ENCODE results near the gene CHRM1. TPM values are rescaled to one million over a fixed set of nuclear protein-coding genes. Genes with fewer than 3 reads are reported as not detected.

Gene CHRM1
- total RNA-seq = not detected
- polyA plus RNA-seq = 0.05 TPM
- long read RNA-seq, donor 1 = 0 reads
- long read RNA-seq, donor 2 = 0 reads
- long read RNA-seq, donor 3 = 0 reads
- long read RNA-seq, donor 4 = 0 reads
- long read RNA-seq, donor 5 = 0 reads
- long read RNA-seq, donor 6 = 0 reads
- long read RNA-seq, donor 7 = 0 reads
- long read RNA-seq, donor 8 = 0 reads
- long read RNA-seq, donor 9 = 0 reads
- long read RNA-seq, donor 10 = 0 reads

GRCh38 chr11:62921201-62921572 is at the start of gene CHRM1:
CHRM1 (minus strand) TSS chr11:62921363; CDS start chr11:62911100, 10,263 bp downstream.
- H3K36me3 ChIP-seq (ENCODE audit: control insufficient read depth in 2 of 2, insufficient read depth in 2 of 2, low read length in 1 of 2) = no peaks in the 10 kb centered on the region
- WGBS = 53% methylated on average over 9 of the region's 9 CpGs
- DNase-seq (ENCODE audit: low read depth in 6 of 9, low spot score in 9 of 9) = no peak
- no peak within 1 kb of the TSS for H3K4me3 ChIP-seq (ENCODE audit: low read length in 2 of 2)
- H3K9me3 ChIP-seq (ENCODE audit: control insufficient read depth in 2 of 2, insufficient read depth in 1 of 2, low read length in 1 of 2) = no peaks in the 10 kb centered on the region
- H3K4me1 ChIP-seq (ENCODE audit: control insufficient read depth in 2 of 2, insufficient read depth in 2 of 2, low read length in 2 of 2) = peaks cover 3 to 9% of the 10 kb centered on the region in 2 donors
- no peak within 1 kb of the TSS for H3K27ac ChIP-seq (ENCODE audit: low read depth in 1 of 2, low read length in 1 of 2)
- H3K27me3 ChIP-seq (ENCODE audit: control insufficient read depth in 2 of 2, insufficient read depth in 1 of 2, low read length in 1 of 2) = peaks cover 33 to 85% of the 10 kb centered on the region in 2 donors

- Histone ChIP-seq H3K9me3 (ENCODE audit: control insufficient read depth in 2 of 2, insufficient read depth in 1 of 2, low read length in 1 of 2) (no peaks in the 10 kb centered on the region), H3K36me3 (ENCODE audit: control insufficient read depth in 2 of 2, insufficient read depth in 2 of 2, low read length in 1 of 2) (no peaks in the 10 kb centered on the region), H3K27me3 (ENCODE audit: control insufficient read depth in 2 of 2, insufficient read depth in 1 of 2, low read length in 1 of 2) (peaks cover 0 to 3% of the 10 kb centered on the region in 2 donors), H3K4me1 (ENCODE audit: control insufficient read depth in 2 of 2, insufficient read depth in 2 of 2, low read length in 2 of 2) (no peaks in the 10 kb centered on the region), H3K27ac (ENCODE audit: low read depth in 1 of 2, low read length in 1 of 2) (no peak overlapping the region), H3K4me3 (ENCODE audit: low read length in 2 of 2) (no peak overlapping the region)
- no peak for DNase-seq (ENCODE audit: low read depth in 6 of 9, low spot score in 9 of 9)
- 78% methylated on average over 2 of the region's 2 CpGs for WGBS
Measured at GRCh38 chr11:62965574-62965973, 44.4 kb upstream of the CHRM1 start.

GRCh38 chr11:62962391-62962790 is 41.2 kb upstream of the CHRM1 start:
- no peaks in the 10 kb centered on the region for H3K9me3 ChIP-seq (ENCODE audit: control insufficient read depth in 2 of 2, insufficient read depth in 1 of 2, low read length in 1 of 2)
- H3K4me3 ChIP-seq (ENCODE audit: low read length in 2 of 2) = no peak overlapping the region
- DNase-seq (ENCODE audit: low read depth in 6 of 9, low spot score in 9 of 9) = no peak
- H3K4me1 ChIP-seq (ENCODE audit: control insufficient read depth in 2 of 2, insufficient read depth in 2 of 2, low read length in 2 of 2) = no peaks in the 10 kb centered on the region
- H3K27me3 ChIP-seq (ENCODE audit: control insufficient read depth in 2 of 2, insufficient read depth in 1 of 2, low read length in 1 of 2) = no peaks in the 10 kb centered on the region
- H3K36me3 ChIP-seq (ENCODE audit: control insufficient read depth in 2 of 2, insufficient read depth in 2 of 2, low read length in 1 of 2) = no peaks in the 10 kb centered on the region
- WGBS = 93% methylated on average over 3 of the region's 3 CpGs
- no peak overlapping the region for H3K27ac ChIP-seq (ENCODE audit: low read depth in 1 of 2, low read length in 1 of 2)

- H3K4me3 ChIP-seq (ENCODE audit: low read length in 2 of 2) = no peak overlapping the region
- H3K36me3 ChIP-seq (ENCODE audit: control insufficient read depth in 2 of 2, insufficient read depth in 2 of 2, low read length in 1 of 2) = no peaks in the 10 kb centered on the region
- no peaks in the 10 kb centered on the region for H3K27me3 ChIP-seq (ENCODE audit: control insufficient read depth in 2 of 2, insufficient read depth in 1 of 2, low read length in 1 of 2)
- 94% methylated on average over 4 of the region's 4 CpGs for WGBS
- H3K27ac ChIP-seq (ENCODE audit: low read depth in 1 of 2, low read length in 1 of 2) = no peak overlapping the region
- no peaks in the 10 kb centered on the region for H3K4me1 ChIP-seq (ENCODE audit: control insufficient read depth in 2 of 2, insufficient read depth in 2 of 2, low read length in 2 of 2)
- no peak for DNase-seq (ENCODE audit: low read depth in 6 of 9, low spot score in 9 of 9)
- no peaks in the 10 kb centered on the region for H3K9me3 ChIP-seq (ENCODE audit: control insufficient read depth in 2 of 2, insufficient read depth in 1 of 2, low read length in 1 of 2)
Measured at GRCh38 chr11:62961017-62961570, 39.9 kb upstream of the CHRM1 start.

GRCh38 chr11:62959422-62959980 is 38.3 kb upstream of the CHRM1 start:
- Histone ChIP-seq H3K36me3 (ENCODE audit: control insufficient read depth in 2 of 2, insufficient read depth in 2 of 2, low read length in 1 of 2) (no peaks in the 10 kb centered on the region), H3K4me3 (ENCODE audit: low read length in 2 of 2) (no peak overlapping the region), H3K4me1 (ENCODE audit: control insufficient read depth in 2 of 2, insufficient read depth in 2 of 2, low read length in 2 of 2) (no peaks in the 10 kb centered on the region), H3K9me3 (ENCODE audit: control insufficient read depth in 2 of 2, insufficient read depth in 1 of 2, low read length in 1 of 2) (no peaks in the 10 kb centered on the region), H3K27ac (ENCODE audit: low read depth in 1 of 2, low read length in 1 of 2) (no peak overlapping the region), H3K27me3 (ENCODE audit: control insufficient read depth in 2 of 2, insufficient read depth in 1 of 2, low read length in 1 of 2) (no peaks in the 10 kb centered on the region)
- DNase-seq (ENCODE audit: low read depth in 6 of 9, low spot score in 9 of 9) = no peak
- WGBS = 91% methylated on average over 1 of the region's 1 CpG

- H3K9me3 ChIP-seq (ENCODE audit: control insufficient read depth in 2 of 2, insufficient read depth in 1 of 2, low read length in 1 of 2) = no peaks in the 10 kb centered on the region
- WGBS = 60% methylated on average over 11 of the region's 11 CpGs
- no peaks in the 10 kb centered on the region for H3K36me3 ChIP-seq (ENCODE audit: control insufficient read depth in 2 of 2, insufficient read depth in 2 of 2, low read length in 1 of 2)
- no peaks in the 10 kb centered on the region for H3K4me1 ChIP-seq (ENCODE audit: control insufficient read depth in 2 of 2, insufficient read depth in 2 of 2, low read length in 2 of 2)
- DNase-seq (ENCODE audit: low read depth in 6 of 9, low spot score in 9 of 9) = no peak
- peak overlapping the region in 1 of 2 donors; percentile 1 for H3K27ac ChIP-seq (ENCODE audit: low read depth in 1 of 2, low read length in 1 of 2)
- H3K4me3 ChIP-seq (ENCODE audit: low read length in 2 of 2) = no peak overlapping the region
- H3K27me3 ChIP-seq (ENCODE audit: control insufficient read depth in 2 of 2, insufficient read depth in 1 of 2, low read length in 1 of 2) = no peaks in the 10 kb centered on the region
Measured at GRCh38 chr11:62958547-62959421, 37.6 kb upstream of the CHRM1 start.

- Histone ChIP-seq H3K4me1 (ENCODE audit: control insufficient read depth in 2 of 2, insufficient read depth in 2 of 2, low read length in 2 of 2) (no peaks in the 10 kb centered on the region), H3K27ac (ENCODE audit: low read depth in 1 of 2, low read length in 1 of 2) (no peak overlapping the region), H3K36me3 (ENCODE audit: control insufficient read depth in 2 of 2, insufficient read depth in 2 of 2, low read length in 1 of 2) (no peaks in the 10 kb centered on the region), H3K4me3 (ENCODE audit: low read length in 2 of 2) (no peak overlapping the region), H3K27me3 (ENCODE audit: control insufficient read depth in 2 of 2, insufficient read depth in 1 of 2, low read length in 1 of 2) (no peaks in the 10 kb centered on the region), H3K9me3 (ENCODE audit: control insufficient read depth in 2 of 2, insufficient read depth in 1 of 2, low read length in 1 of 2) (no peaks in the 10 kb centered on the region)
- no peak for DNase-seq (ENCODE audit: low read depth in 6 of 9, low spot score in 9 of 9)
- 97% methylated on average over 2 of the region's 2 CpGs for WGBS
Measured at GRCh38 chr11:62957147-62957546, 36.0 kb upstream of the CHRM1 start.

GRCh38 chr11:62954478-62954877 is 33.3 kb upstream of the CHRM1 start:
- Histone ChIP-seq H3K27me3 (ENCODE audit: control insufficient read depth in 2 of 2, insufficient read depth in 1 of 2, low read length in 1 of 2) (no peaks in the 10 kb centered on the region), H3K9me3 (ENCODE audit: control insufficient read depth in 2 of 2, insufficient read depth in 1 of 2, low read length in 1 of 2) (no peaks in the 10 kb centered on the region), H3K27ac (ENCODE audit: low read depth in 1 of 2, low read length in 1 of 2) (no peak overlapping the region), H3K4me1 (ENCODE audit: control insufficient read depth in 2 of 2, insufficient read depth in 2 of 2, low read length in 2 of 2) (no peaks in the 10 kb centered on the region), H3K4me3 (ENCODE audit: low read length in 2 of 2) (no peak overlapping the region), H3K36me3 (ENCODE audit: control insufficient read depth in 2 of 2, insufficient read depth in 2 of 2, low read length in 1 of 2) (no peaks in the 10 kb centered on the region)
- WGBS = 86% methylated on average over 5 of the region's 5 CpGs
- no peak for DNase-seq (ENCODE audit: low read depth in 6 of 9, low spot score in 9 of 9)

GRCh38 chr11:62953811-62954210 is 32.6 kb upstream of the CHRM1 start:
- H3K27ac ChIP-seq (ENCODE audit: low read depth in 1 of 2, low read length in 1 of 2) = no peak overlapping the region
- H3K27me3 ChIP-seq (ENCODE audit: control insufficient read depth in 2 of 2, insufficient read depth in 1 of 2, low read length in 1 of 2) = peaks cover 0 to 1% of the 10 kb centered on the region in 2 donors
- no peaks in the 10 kb centered on the region for H3K9me3 ChIP-seq (ENCODE audit: control insufficient read depth in 2 of 2, insufficient read depth in 1 of 2, low read length in 1 of 2)
- 94% methylated on average over 4 of the region's 4 CpGs for WGBS
- DNase-seq (ENCODE audit: low read depth in 6 of 9, low spot score in 9 of 9) = no peak
- no peaks in the 10 kb centered on the region for H3K4me1 ChIP-seq (ENCODE audit: control insufficient read depth in 2 of 2, insufficient read depth in 2 of 2, low read length in 2 of 2)
- H3K4me3 ChIP-seq (ENCODE audit: low read length in 2 of 2) = no peak overlapping the region
- no peaks in the 10 kb centered on the region for H3K36me3 ChIP-seq (ENCODE audit: control insufficient read depth in 2 of 2, insufficient read depth in 2 of 2, low read length in 1 of 2)
